Panc1 (cell line): ENCODE results near the gene KRTAP5-1. TPM values are rescaled to one million over a fixed set of nuclear protein-coding genes. Genes with fewer than 3 reads are reported as not detected.
"Not testable (repeated sequence)": the region's sequence is repeated elsewhere in the genome, so short reads cannot be mapped to it uniquely, and the experiment has no call there.

Experiments used
- ATAC-seq: fragments of 200-7000 bp; cut with Tn5 transposase; 2 replicates; pipeline ENCODE4 v1.9.1; 2020; ENCODE audit warnings: mild to moderate bottlenecking, moderate library complexity
- BruUV-seq: library from RNA; stranded (reverse); fragments of 400-500 nt; replicated peaks from 2 replicates; lab custom pipeline; 2021; lab: Mats Ljungman, UMichigan
- CTCF ChIA-PET: fragments of 300-600 bp; sonication (Branson Sonifier 250); formaldehyde crosslinking; loops from one replicate; lab custom pipeline; 2022; ENCODE audit warnings: antibody characterized with exemption; lab: Charles Lee
- POLR2A ChIA-PET: fragments of 300-600 bp; sonication (Branson Sonifier 250); formaldehyde crosslinking; loops from one replicate; lab custom pipeline; 2022; ENCODE audit warnings: antibody characterized with exemption; lab: Charles Lee
- DNase-seq: peaks from one replicate; pipeline ENCODE4 v3.0.0-alpha.2; 2010; ENCODE audit warnings: low read depth, low spot score
- H3K27ac ChIP-seq: 2 replicates; pipeline ENCODE4 v1.5.1; 2011; ENCODE audit warnings: mild to moderate bottlenecking, low read length, inconsistent platforms
- H3K27me3 ChIP-seq: fragments of 200-500 bp; sonication (Bioruptor generic); 2 replicates; pipeline ENCODE4 v1.6.0; 2014; ENCODE audit warnings: low read length, inconsistent platforms; ENCODE audit not compliant: control insufficient read depth, insufficient read depth
- H3K36me3 ChIP-seq: fragments of 200-500 bp; sonication (Bioruptor generic); 2 replicates; pipeline ENCODE4 v1.5.1; 2014; ENCODE audit warnings: inconsistent platforms, mild to moderate bottlenecking, low read length, moderate library complexity; ENCODE audit not compliant: control insufficient read depth, insufficient read depth
- H3K4me1 ChIP-seq: 2 replicates; pipeline ENCODE4 v1.5.1; 2011; ENCODE audit warnings: inconsistent platforms, mild to moderate bottlenecking, low read length, moderate library complexity; ENCODE audit not compliant: control insufficient read depth, insufficient read depth
- H3K4me3 ChIP-seq, 2 experiments: 2 replicates each; pipeline ENCODE4 v1.5.1; 2011 to 2012; ENCODE audit warnings: low read depth in 2 of 2, low read length in 2 of 2, mild to moderate bottlenecking in 2 of 2, inconsistent platforms in 1 of 2, moderate library complexity in 1 of 2
- H3K9me3 ChIP-seq: fragments of 200-500 bp; sonication (Bioruptor generic); 2 replicates; pipeline ENCODE4 v1.5.1; 2014; ENCODE audit warnings: low read depth, mild to moderate bottlenecking, inconsistent platforms, low read length, moderate library complexity; ENCODE audit not compliant: control insufficient read depth, insufficient read depth
- CTCF ChIP-seq: fragments of 450-650 bp; IDR thresholded peaks from 2 replicates; pipeline ENCODE4 v1.5.1; 2017; ENCODE audit warnings: mild to moderate bottlenecking
- POLR2AphosphoS5 ChIP-seq: IDR thresholded peaks from 2 replicates; pipeline ENCODE4 v1.6.1; 2012; ENCODE audit warnings: mild to moderate bottlenecking, low read depth, low read length, moderate library complexity
- REST ChIP-seq, 2 experiments: IDR thresholded peaks; 2 replicates each; pipeline ENCODE4 v1.6.1; 2011 to 2012; ENCODE audit warnings: low read depth in 2 of 2, control low read depth in 1 of 2, low read length in 1 of 2, mild to moderate bottlenecking in 1 of 2, moderate library complexity in 1 of 2; ENCODE audit not compliant: insufficient read depth in 1 of 2
- SIN3A ChIP-seq: IDR thresholded peaks from 2 replicates; pipeline ENCODE4 v1.6.1; 2012; ENCODE audit warnings: low read depth, mild to moderate bottlenecking, low read length, moderate library complexity, borderline replicate concordance; ENCODE audit not compliant: insufficient read depth
- TCF7L2 ChIP-seq: IDR thresholded peaks from 2 replicates; pipeline ENCODE4 v1.6.1; 2011; ENCODE audit warnings: mild to moderate bottlenecking, low read depth, low read length, inconsistent platforms
- in situ Hi-C: cut with HindIII; loops from 2 replicates; pipeline ENCODE4 v1.10.0; 2016; ENCODE audit warnings: low sequenced_read_pairs, low pct_unique_long_range_greater_than_20kb
- intact Hi-C: fragments of 100-400 bp; cut with micrococcal nuclease; formaldehyde crosslinking; loops from one replicate; pipeline ENCODE4 v1.10.0; 2022; ENCODE audit not compliant: unreplicated experiment
- total RNA-seq: library from RNA; stranded (reverse); gene quantifications from one replicate; pipeline ENCODE4 v1.2.1, GENCODE V29; 2021; ENCODE audit not compliant: unreplicated experiment

Gene KRTAP5-1
- total RNA-seq, 1 experiment from 2014 or later = not detected

GRCh38 chr11:1597994-1598380 lies 12.9 kb upstream of the KRTAP5-1 start, which contains the start of gene KRTAP5-2:
Gene KRTAP5-2 (minus strand): TSS chr11:1598294. CDS start chr11:1598250, 44 bp downstream.
- Histone ChIP-seq H3K9me3 (no peaks in the 10 kb centered on the region), H3K4me1 (no peaks in the 10 kb centered on the region), H3K27me3 (peaks cover 30% of the 10 kb centered on the region), H3K36me3 (no peaks in the 10 kb centered on the region), H3K27ac (no peak within 1 kb of the TSS), H3K4me3 (no peak within 1 kb of the TSS)
- ChIA-PET POLR2A (no interaction called here), CTCF (interaction anchor here (0.7 kb wide), 1 partner anchor 503 kb away, joined by 3 read pairs; no protein-coding TSS in a partner anchor)
- intact Hi-C loops = no loop called here
- ATAC-seq = no peak
- DNase-seq = no peak
- TF ChIP-seq TCF7L2 (no peak), SIN3A (no peak), POLR2AphosphoS5 (no peak), CTCF (no peak), REST (IDR thresholded peaks at IDR 0.05; ENCODE audit: insufficient read depth in 1 of 2, low read depth in 2 of 2, low read length in 1 of 2) (no peak)
- BruUV-seq = no TSS peak
- in situ Hi-C loops = no loop called here

- H3K9me3 ChIP-seq = no peaks in the 10 kb centered on the region
- H3K4me1 ChIP-seq = no peaks in the 10 kb centered on the region
- intact Hi-C loops = no loop called here
- CTCF ChIA-PET = interaction anchor here (1.0 kb wide), 1 partner anchor 51 kb away, joined by 4 read pairs; no protein-coding TSS in a partner anchor
- TF ChIP-seq POLR2AphosphoS5 = no peak
- no peak for TF ChIP-seq TCF7L2
- TF ChIP-seq CTCF = no peak
- no peak for TF ChIP-seq REST (IDR thresholded peaks at IDR 0.05; ENCODE audit: insufficient read depth in 1 of 2, low read depth in 2 of 2, low read length in 1 of 2)
- no peak for TF ChIP-seq SIN3A
- no TSS peak for BruUV-seq
- in situ Hi-C loops = no loop called here
- peaks cover 33% of the 10 kb centered on the region for H3K27me3 ChIP-seq
- H3K36me3 ChIP-seq = no peaks in the 10 kb centered on the region
- no peak overlapping the region for H3K27ac ChIP-seq
- no peak for DNase-seq
- H3K4me3 ChIP-seq = no peak overlapping the region
- no peak for ATAC-seq
- POLR2A ChIA-PET = no interaction called here
These were observed 12.4 kb upstream of the KRTAP5-1 start for GRCh38 chr11:1597331-1597993.

GRCh38 chr11:1596576-1597121 lies 11.6 kb upstream of the KRTAP5-1 start:
- intact Hi-C loops, H3K4me3 ChIP-seq, H3K4me1 ChIP-seq, in situ Hi-C loops, BruUV-seq, H3K27ac ChIP-seq, H3K9me3 ChIP-seq, POLR2A ChIA-PET, ATAC-seq, DNase-seq, H3K36me3 ChIP-seq: not testable (repeated sequence)
- CTCF ChIA-PET = interaction anchor here (0.6 to 1.2 kb wide), 4 partner anchors 23 to 50 kb away, joined by 3 to 4 read pairs (median 4); partner anchors contain the start of gene KRTAP5-4
- peaks cover 29% of the 10 kb centered on the region for H3K27me3 ChIP-seq
